Right forelimb (tissue), 1 donor: Measurements from ENCODE around the gene RBMY1B.
"Not testable (repeated sequence)": the region's sequence is repeated elsewhere in the genome, so short reads cannot be mapped to it uniquely, and the experiment has no call there.

Experiments used
- DNase-seq: peaks from one replicate; pipeline ENCODE4 v3.0.0-alpha.2; 2018

Gene RBMY1B

DNA sequence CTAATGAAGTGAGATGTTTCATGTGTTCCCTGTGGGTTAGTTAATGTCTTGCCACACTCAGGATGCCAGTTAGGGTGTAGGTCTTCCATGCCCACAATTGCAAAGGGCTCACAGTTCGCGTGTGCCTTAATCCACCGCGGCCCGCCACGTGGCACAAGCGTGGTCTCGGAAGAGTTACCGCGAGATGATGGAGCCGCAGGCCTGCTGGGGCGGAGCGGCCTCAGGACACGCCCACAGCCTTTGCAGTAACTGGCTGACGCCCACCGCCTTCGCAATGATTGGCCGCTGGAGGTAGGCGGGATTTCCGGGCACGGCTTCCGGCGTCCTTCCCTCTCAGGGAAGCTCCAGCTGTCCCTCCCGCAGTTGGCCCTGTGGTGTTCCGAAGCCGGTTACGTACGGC is at the start of gene RBMY1B:
Gene RBMY1B, plus strand, starts transcription at position 301 of the 400 bp plus-strand sequence. CDS start 2,013 bp downstream, outside the sequence.
- DNase-seq, result not testable (repeated sequence)

DNA sequence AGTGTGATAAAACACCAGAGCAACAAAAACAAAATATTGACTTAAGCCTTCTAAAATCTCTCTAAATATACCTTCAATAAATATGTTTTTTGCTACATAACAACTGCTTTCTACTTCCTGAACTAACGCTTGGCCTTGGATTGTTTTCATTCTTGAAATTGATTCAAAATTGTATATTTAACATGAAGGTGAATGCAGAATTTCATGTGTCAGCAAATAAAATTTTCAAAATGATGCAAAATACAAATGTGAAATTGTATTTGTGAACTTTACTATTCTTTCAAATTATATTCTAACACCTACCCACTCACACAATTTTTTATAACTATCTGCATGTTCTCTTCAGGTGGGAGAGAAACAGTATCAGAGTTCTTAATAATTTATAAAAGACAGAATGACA is 48.2 kb upstream of the RBMY1B start:
- not testable (repeated sequence) for DNase-seq

DNA sequence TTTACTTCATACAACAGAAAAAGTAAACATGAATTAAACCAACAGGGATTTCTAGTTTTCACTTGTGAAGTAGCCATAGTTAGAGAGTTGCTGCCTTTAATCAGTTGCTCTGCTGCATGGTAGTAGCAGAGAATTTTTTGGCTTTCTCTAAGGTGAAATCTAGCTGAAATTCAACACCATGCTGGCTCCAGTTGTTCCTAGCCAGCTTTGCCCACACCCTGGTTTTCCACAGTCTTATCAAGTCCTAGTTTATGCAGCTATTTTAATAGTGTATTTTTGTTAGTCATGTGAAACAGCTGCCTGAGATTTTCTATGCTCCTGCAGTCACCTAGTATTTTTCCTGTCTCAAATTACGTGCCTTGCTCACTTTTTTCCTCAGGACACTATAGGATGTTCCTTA is 28.2 kb upstream of the RBMY1B start:
- DNase-seq, result no peak

GRCh38 chrY:21534579-21534978 is 23.4 kb downstream of the RBMY1B start, which contains the start of gene RBMY1A1:
RBMY1A1 (plus strand) TSS chrY:21534879; CDS start chrY:21536892, 2,013 bp downstream.
- DNase-seq, result not testable (repeated sequence)

DNA sequence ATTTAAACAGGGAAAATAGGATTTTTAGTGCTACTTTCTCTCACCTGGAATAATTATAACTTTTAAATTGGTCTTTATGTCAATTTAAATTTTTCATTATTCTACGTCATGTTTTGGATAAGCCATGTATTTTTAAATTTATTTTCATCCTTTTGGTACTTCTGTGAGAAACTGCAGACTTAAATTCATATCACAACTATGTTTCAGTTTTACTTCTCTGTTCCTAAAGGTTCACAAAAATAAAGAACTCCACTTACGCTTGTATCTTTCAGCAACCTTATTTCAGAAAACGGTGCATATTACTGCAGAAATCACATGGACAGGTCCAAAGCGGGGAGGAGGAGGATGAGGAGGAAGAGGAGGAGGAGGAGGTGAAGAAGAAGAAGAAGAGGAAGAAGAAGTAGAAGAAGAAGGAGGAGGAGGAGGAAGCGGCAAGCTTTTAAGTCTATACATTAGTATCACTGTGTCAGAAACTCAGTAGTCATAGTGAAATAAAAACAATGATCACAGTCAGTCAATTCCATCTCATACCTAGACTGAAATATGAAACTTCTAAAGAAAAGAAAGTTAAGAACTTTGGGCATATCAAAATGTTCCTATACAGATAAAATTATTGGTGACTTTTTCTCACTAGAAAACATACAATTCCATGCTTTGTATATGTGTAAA is 48.3 kb downstream of the RBMY1B start:
- not testable (repeated sequence) for DNase-seq
